Urothelium cell line (cell line): ENCODE data around the gene UGT1A9.

Experiments
- DNase-seq: peaks from one replicate; pipeline ENCODE4 v3.0.0; 2011; ENCODE audit warnings: low spot score, mixed read lengths
- FAIRE-seq: peaks from 2 replicates; lab custom pipeline; 2011; peaks lifted over from hg19 to GRCh38; lab: Jason Lieb, UNC

UGT1A9 gene

GRCh38 chr2:233813236-233814055 lies 141.7 kb downstream of the UGT1A9 start:
- DNase-seq (no peak), FAIRE-seq (no peak)

DNA sequence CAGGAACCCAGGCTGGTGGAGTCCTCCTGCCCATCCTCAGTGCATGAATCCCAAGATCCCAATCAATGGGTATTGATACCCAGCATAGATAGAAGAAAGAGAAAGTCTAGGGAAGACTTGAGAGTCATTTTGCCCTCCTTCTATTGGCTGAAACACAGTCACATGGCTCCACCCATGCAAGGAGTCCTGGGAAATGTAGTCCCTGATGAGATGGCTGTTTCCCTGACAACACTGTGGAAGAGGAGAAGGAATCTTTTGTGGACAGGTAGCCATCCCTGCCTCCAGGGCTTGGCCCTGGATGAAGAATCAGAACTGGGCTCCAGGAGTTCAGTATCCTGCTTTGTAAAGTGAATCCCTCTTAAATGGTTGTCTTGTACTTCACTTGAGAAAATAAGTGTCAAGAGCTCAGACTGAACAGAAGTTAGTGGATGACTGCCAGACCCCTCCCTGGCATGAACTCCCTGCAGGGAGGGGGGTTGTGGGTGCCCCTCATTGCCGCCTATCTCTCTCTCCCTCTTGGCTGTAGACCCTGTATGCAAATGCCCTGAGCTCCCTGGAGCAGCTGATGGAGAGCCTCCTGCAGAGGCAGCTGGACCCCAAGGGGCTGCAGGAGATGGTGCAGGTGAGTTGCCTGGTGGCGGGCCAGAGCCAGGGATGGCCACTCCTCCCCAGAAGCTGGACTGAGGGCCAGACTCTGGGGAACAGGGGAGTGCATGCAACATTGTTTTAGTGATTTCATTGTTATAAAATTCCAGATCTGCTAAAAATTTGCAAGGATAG lies 142.5 kb downstream of the UGT1A9 start:
- DNase-seq (no peak), FAIRE-seq (no peak)

DNA sequence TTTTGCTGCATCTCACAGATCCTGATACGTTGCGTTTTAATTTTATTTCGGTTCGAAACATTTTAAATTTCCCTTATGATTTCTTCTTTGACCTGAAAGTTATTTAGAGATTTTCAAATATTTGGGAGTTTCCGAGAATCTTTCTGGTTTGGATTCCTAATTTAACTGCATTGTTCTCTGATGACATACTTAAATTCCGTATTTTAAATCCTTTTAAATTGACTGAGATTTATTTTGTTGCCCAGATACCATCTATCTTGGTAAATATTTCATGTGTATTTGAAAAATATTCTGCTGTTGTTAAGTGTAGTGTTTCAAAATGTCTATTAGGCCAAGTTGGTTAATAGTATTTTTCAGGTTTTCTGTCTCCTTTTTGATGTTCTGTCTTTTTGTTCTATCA lies 144.2 kb downstream of the UGT1A9 start:
- FAIRE-seq (no peak), DNase-seq (no peak)

GRCh38 chr2:233816334-233816733 lies 144.6 kb downstream of the UGT1A9 start:
- FAIRE-seq (no peak), DNase-seq (no peak)

GRCh38 chr2:233816771-233817170 lies 145.1 kb downstream of the UGT1A9 start:
- FAIRE-seq, result no peak
- no peak for DNase-seq

DNA sequence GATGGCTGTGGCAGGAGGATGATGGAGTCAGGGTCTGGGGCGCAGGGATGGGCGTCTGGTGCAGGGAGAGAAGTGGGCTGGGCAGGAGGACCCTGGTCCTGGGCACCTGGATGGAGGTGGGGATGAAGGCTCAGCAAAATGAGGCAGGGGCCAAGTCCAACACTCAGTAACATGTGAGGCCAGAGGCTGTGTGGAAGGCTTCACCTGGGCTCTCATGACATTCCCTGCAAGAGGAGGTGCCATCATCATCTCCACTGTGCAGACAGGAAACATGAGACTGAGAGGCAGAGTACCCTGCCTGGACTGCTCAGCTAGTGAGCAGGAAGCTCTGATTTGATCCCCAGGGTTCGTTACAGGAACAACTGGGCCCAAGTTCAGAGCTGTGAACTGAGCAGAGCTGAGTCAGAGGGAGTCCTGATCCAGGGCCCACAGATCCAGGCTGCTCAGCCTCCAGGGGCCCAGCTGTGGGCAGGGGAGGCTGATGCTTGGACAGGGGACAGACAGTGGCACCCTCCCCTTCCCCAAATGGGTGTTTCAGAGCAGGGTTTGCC lies 145.7 kb downstream of the UGT1A9 start:
- no peak for DNase-seq

DNA sequence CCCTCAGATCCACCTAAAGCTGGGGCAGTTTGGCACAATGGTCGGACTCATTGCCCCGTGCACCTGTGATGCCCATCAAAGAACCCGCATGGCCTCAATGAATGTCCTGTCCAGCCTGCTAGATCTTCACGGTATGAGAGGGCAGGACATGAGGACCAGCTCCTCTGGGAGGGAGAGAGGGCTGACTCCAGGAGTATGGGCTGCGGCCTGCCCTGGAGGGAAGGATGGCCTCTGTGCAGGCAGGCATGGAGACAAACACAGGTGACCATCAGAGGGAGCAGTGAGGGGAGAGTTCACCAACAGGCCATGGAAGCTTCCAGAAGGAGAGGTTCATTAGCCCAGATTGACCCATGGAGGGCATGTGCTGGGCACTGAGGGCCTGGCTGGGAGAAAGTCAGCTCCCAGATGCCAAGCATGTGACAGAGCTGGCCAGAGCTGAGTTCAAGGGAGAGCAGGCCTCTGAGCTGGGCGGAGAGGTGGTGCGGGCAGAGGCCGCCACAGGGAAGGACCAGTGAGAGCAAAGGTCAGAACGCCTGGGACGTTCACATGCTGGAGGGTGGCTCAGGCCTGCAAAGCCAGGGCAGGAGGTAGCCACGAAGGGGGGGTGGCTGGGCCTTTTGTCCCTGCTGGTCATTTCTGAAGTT lies 146.4 kb downstream of the UGT1A9 start:
- FAIRE-seq (no peak), DNase-seq (no peak)

More for the DNA sequence above, 145.7 kb downstream of the UGT1A9 start:
- FAIRE-seq, result no peak

DNA sequence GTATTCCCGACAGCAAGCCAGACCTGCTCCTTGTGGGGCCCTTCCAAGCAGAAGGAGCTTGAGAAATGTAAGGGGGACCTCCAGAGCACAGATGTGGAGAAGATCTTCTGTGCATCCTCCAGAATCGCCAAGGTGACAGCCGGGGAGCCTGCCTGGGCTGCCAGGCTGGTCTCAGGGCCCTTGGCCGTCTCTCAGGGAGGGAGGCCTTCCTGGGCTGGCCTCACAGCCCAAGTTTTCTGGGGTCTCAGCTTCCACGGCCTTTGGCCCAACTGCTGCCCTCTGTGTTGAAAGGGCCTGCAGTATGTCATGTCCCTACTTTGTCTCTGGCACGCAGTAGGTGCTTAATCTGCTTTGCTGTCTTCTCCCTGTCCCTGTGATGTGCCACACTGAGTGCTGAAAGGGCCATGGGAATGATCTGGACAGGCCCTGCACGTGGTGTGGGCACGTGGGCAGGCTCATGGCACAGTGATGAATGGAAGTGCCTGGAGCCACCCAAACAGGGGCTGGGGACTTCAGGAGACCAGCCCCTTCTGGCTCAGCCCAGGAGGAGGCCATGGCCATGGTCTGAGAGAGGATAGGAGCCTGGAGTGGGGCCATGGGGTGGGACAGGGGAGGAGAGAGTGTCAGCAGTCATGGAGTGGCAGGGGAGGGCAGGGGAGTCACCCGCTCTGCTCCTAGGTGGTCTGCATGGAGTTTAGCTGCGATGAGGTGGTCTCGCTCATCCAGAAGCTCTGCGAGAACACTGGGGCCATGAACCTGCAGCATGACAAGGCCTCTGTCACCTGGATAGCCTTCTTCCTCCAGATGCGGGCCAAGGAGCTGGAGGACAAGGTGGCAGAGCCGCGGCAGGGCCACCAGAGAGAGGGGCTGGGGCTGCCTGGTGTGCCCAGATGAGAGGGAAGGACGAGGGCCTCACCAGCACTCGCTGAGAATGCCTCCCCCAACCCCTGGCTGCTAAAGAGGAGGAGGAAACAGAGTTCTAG lies 147.2 kb downstream of the UGT1A9 start:
- DNase-seq (no peak), FAIRE-seq (no peak)

GRCh38 chr2:233819884-233820773 lies 148.4 kb downstream of the UGT1A9 start:
- DNase-seq, result no peak
- no peak for FAIRE-seq

DNA sequence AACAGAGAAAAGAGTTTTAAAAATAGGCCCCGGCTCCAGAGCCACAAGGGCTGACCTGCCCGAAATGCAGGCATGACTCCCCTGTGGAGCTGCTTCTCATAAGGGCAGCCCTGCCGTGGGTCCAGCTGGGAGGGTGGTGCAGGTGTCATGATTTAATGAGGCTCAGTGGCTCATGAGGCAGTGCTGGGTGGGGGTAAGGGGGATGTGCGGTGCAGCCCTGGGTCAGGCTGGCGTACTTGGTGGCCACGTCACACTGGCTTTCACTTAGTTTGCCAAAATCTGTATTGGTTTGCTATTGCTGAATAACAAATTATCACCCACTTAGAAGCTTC lies 149.0 kb downstream of the UGT1A9 start:
- no peak for FAIRE-seq
- DNase-seq, result no peak

- DNase-seq, result no peak
- FAIRE-seq, result no peak
Measured at GRCh38 chr2:233821196-233821595, 149.5 kb downstream of the UGT1A9 start.

DNA sequence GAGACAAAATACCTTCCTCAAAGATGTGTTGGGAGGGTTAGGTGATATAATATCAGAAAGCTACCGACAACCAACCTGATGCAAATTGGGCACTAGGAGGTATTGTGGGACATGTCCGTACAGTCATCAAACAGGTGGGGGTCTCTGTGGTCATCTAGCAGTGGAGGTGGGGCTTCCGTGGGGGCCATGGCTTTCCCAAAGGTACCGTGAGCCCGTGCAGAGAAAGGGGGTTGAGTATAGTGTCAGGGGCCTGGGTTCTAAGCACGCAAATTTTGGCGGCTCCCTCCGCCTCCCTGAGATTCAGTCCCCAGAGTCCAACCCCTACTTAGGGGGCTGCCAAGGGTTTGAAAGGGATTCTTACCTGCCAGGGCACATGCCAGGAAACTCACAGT lies 150.0 kb downstream of the UGT1A9 start:
- FAIRE-seq (no peak), DNase-seq (no peak)

DNA sequence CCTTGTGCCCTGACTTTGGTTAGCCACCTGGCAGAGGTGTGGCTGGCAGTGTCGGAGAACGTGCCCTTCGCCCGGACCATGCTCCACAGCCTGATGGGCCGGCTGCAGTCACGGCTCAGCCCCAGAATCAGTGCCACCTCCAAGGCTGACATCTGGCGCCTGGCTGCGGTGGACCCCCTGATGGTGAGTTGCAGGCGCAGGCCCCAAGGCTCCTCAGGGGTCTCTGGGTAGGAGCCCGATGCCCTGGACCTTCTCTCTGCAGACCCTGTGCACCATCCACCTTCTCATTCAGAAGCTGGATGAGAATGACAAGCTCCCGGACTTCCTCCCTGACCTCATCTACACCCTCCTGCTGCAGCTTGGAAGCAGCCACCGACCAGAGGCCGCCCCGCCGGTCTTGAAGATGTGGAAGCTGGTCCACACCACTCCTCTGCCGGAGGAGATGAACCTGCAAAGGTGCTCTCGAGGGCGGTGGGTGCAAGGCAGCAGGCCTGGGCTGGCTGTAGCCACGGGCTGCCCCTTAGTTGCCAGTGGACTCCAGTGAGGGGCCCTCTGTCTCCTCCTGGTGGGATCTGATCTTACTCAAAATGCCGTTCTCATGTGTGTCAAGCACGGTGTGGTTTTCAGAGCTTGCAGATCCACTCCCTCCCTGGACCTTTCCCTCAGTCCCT lies 150.5 kb downstream of the UGT1A9 start:
- FAIRE-seq (no peak), DNase-seq (no peak)
